GM12873 (cell line): ENCODE measurements around the gene MACC1.

Experiments used
- CTCF ChIP-seq: IDR thresholded peaks from 2 replicates; pipeline ENCODE4 v1.5.1; 2012; ENCODE audit warnings: low read depth, mild to moderate bottlenecking, moderate library complexity, low read length, control low read depth; ENCODE audit not compliant: insufficient read depth; ENCODE audit errors: missing control alignments

Gene MACC1

DNA sequence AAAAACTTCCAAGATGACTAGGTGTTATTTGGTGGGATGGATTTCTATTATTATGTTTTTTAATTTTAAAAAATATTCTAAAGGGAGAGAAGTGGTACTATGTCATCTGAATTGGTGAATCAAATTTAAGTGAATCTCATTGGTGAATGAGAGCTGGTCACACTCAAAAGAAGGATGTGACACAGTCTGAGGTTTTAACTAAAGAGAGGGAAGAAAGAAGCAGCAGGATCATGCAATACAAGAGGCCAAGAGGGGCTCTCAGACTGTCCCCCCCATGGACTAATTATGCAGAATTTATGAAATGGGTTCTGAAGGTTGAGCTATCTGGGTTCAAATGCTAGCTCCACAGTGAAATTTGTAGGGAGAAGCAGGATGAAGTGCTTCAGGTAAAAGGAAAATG, 16.2 kb downstream of the MACC1 start:
- TF ChIP-seq CTCF, result no peak

DNA sequence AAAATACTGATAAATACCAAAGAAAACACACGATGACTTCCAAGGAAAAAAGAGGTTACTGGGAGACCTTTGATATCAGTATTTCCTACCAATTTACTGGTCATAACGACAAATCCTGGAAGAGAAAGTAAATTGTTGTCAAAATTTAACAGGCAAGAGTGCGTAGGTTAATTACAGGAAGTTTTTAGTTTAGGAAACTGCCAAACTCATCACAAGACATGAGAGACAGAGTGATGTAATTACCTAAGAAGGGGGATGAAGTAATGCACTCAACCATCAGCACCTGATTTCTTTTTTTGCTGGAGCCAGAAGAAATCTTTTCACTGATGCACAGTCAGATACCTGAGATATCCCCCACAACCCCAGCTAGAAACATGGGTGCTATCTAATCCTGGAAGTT, 16.8 kb downstream of the MACC1 start:
- no peak for TF ChIP-seq CTCF

DNA sequence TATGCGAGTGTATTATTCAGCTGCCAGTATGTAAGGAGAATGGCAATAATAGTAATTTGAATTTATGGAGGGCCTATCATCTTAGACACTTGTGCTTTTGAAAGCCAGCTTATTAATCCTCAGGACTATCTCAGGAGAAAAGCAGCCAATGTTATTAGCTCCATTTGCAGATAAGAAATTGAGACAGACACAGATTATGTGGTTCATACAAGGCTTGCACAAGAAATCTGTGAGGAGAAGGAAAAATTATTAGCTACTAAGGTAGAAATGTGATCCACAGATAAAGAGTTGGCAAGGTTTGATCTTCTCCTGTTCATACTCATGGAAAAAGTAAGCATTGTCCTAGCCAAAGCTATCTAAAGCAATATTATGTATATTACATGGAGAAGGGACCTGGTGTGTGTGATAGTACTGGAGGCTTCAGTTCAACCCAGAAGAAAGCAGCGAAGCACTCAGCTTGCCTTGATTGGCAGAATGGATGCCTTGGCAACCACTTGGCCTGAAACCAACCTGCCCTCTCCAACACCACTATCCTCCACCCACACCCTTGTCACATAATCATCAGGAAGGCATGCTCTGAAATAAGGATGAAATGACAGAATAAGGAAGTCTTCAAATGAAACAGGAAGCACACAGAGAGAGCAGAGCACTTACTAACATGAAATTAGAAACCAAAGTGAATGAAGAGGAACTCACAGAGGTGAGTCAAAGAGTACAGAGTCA, 18.0 kb downstream of the MACC1 start:
- TF ChIP-seq CTCF, result no peak

DNA sequence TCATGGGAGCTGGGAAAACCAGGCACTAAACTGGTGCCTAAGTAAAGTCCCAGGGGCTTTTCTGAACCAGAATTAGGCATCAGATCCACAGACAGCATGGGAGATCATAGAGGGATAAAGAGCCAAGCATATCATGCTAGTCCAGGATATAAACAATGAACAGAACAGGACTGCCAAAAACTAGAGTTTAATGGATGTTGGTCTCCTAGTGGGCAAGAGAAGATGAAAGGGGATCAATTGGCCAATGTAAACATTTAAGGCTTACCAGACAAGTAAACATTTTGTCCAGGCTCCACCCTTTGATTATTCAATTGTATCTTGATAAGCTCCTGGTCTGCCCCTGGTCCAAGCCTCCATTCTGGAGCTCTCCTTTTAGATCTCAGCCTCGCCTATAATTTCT, 18.9 kb downstream of the MACC1 start:
- TF ChIP-seq CTCF, result no peak

GRCh38 chr7:20197837-20198236, 19.3 kb downstream of the MACC1 start:
- TF ChIP-seq CTCF, result peak; percentile 44

GRCh38 chr7:20197125-20197748, 19.9 kb downstream of the MACC1 start:
- no peak for TF ChIP-seq CTCF

DNA sequence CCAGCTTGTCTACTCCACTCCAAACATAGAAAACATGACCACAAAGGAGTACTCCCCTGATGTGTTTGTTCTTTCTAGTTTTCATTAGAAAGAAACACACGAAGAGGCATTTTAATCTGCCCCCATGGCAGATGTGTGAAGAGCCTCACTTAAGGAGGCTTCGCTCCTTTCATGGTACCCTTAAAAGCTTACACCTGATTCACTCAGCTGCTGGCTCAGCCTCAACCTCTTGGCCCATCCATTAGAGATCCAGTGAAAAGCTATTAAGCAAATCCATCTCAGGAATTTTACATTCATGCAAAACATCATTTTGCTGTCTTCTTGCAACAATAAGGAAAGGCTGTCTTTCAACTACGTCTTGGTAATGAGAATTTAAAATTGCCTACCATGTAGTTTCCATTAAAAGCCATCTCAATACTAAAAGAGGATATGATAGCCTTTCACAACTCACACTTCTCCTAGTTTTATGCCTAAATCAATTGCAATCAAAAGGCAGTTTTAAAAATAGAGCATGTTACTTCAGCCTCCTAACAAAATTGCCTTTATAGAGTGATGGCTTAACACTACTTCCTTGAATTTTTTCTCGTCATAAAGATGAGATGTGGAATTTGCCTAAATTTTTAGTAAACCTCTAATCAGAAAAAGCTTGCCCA, 22.7 kb downstream of the MACC1 start:
- TF ChIP-seq CTCF, result no peak
